ENCODE measurements around the gene LCE3B.

The LCE3B gene

DNA sequence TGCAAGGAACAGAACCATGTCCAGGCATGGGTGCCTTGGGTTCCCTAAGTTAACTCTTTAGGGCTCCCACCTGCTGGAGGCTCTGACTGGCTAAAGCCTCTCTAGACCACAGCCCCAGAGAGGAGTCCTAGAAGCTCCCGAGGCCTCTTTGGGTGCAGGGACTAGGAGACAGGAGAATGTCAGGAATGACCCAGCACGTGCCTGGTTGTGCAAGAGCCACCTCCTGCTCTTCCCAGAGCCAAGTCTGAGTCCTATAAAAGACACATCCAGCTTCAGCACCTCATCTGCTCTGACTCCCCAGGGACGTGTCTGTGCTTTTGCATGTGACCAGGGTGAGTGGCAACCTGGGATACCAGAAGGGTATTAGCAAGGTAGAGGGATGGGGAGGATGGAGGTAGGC, 49.5 kb downstream of the LCE3B start, which contains the start of gene LCE2D:
Gene LCE2D (plus strand): TSS at position 283 of the 400 bp plus-strand sequence. CDS start 726 bp downstream, outside the sequence.
- no peak for DNase-seq

All from CD4-positive, alpha-beta T cell treated with Interferon gamma for 1 hour (primary cell).